Gastroesophageal sphincter (tissue), 4 donors: ENCODE measurements around the gene SLC23A2. TPM values are rescaled to one million over a fixed set of nuclear protein-coding genes. Genes with fewer than 3 reads are reported as not detected.
"Not testable (repeated sequence)": the region's sequence is repeated elsewhere in the genome, so short reads cannot be mapped to it uniquely, and the experiment has no call there.

ENCODE experiments used
- ATAC-seq: fragments of 150-250 bp; one replicate; pipeline ENCODE4 v1.9.1; 2016; ENCODE audit warnings: mild to moderate bottlenecking, moderate library complexity
- H3K27ac ChIP-seq, 4 donors: fragments of 200-600 bp; sonication (generic) in 3 of 4; 1 replicate in 3 of 4; 2 replicates in 1 of 4; pipeline ENCODE4 v1.5.1; 2016 to 2019
- H3K27me3 ChIP-seq: fragments of 200-600 bp; sonication (generic); one replicate; pipeline ENCODE4 v1.5.1; 2019
- H3K36me3 ChIP-seq, 2 donors: fragments of 200-600 bp; sonication (generic); one replicate each; pipeline ENCODE4 v1.5.1; 2019; ENCODE audit warnings: control low read depth in 1 of 2
- H3K4me1 ChIP-seq, 3 donors: fragments of 200-600 bp; sonication (generic); 1 replicate in 2 of 3; 2 replicates in 1 of 3; pipeline ENCODE4 v1.5.1; 2016 to 2019; ENCODE audit warnings: control low read depth in 2 of 3
- H3K4me3 ChIP-seq, 2 donors: fragments of 200-600 bp; sonication (generic); one replicate each; pipeline ENCODE4 v1.5.1; 2019; ENCODE audit warnings: mild to moderate bottlenecking in 1 of 2, moderate library complexity in 1 of 2
- H3K9me3 ChIP-seq, 3 donors: fragments of 200-600 bp; sonication (generic); one replicate each; pipeline ENCODE4 v1.5.1; 2017 to 2019; ENCODE audit warnings: control low read depth in 2 of 3
- CTCF ChIP-seq, 4 experiments: fragments of 200-600 bp in 2 of 4; fragments of 450-650 bp in 2 of 4; sonication (generic) in 1 of 4; IDR thresholded peaks; one replicate each; pipeline ENCODE4 v1.5.1; 2017 to 2019; ENCODE audit warnings: antibody characterized with exemption in 4 of 4, mild to moderate bottlenecking in 2 of 4, moderate library complexity in 2 of 4
- EP300 ChIP-seq: sonication (generic); formaldehyde crosslinking; IDR thresholded peaks from one replicate; pipeline ENCODE4 v1.6.1; 2017; ENCODE audit warnings: antibody characterized with exemption, mild to moderate bottlenecking
- POLR2A ChIP-seq, 2 donors: fragments of 450-650 bp; IDR thresholded peaks; one replicate each; pipeline ENCODE4 v1.6.1; 2017; ENCODE audit warnings: antibody characterized with exemption in 2 of 2, mild to moderate bottlenecking in 2 of 2, moderate library complexity in 1 of 2
- POLR2AphosphoS5 ChIP-seq: sonication (generic); formaldehyde crosslinking; IDR thresholded peaks from one replicate; pipeline ENCODE4 v1.6.1; 2017; ENCODE audit warnings: antibody characterized with exemption
- WGBS, 2 donors: methylation state at CpG; one replicate each; pipeline ENCODE4 v1.1.5; 2018; ENCODE audit warnings: low coverage in 1 of 2; 5-methylcytosine and 5-hydroxymethylcytosine counted together
- total RNA-seq, 4 donors: library from RNA; depleted of rRNA; stranded (reverse); fragments of >200 nt; gene quantifications; one replicate each; pipeline ENCODE4 v1.1.0, GENCODE V29; 2016

The SLC23A2 gene
- total RNA-seq, 4 donors from 2014 or later = 11.5 to 19.1 (median 15.1) TPM

- Histone ChIP-seq H3K36me3 (peaks cover 0 to 76% of the 10 kb centered on the region in 2 donors), H3K4me1 (no peaks in the 10 kb centered on the region), H3K9me3 (no peaks in the 10 kb centered on the region), H3K27me3 (no peaks in the 10 kb centered on the region), H3K27ac (no peak overlapping the region), H3K4me3 (no peak overlapping the region)
- 92 to 97% methylated on average over 6 to 9 of the region's 12 CpGs for WGBS, 2 donors
- ATAC-seq = no peak
- no peak for TF ChIP-seq CTCF (IDR thresholded peaks at IDR 0.05)
- no peak for TF ChIP-seq POLR2AphosphoS5
Observed at GRCh38 chr20:4855097-4855496, 146.2 kb downstream of the SLC23A2 start.

- Histone ChIP-seq H3K4me3 (no peak overlapping the region), H3K36me3 (peaks cover 0 to 71% of the 10 kb centered on the region in 2 donors), H3K27me3 (no peaks in the 10 kb centered on the region), H3K9me3 (no peaks in the 10 kb centered on the region), H3K27ac (no peak overlapping the region), H3K4me1 (no peaks in the 10 kb centered on the region)
- ATAC-seq = no peak
- TF ChIP-seq CTCF (IDR thresholded peaks at IDR 0.05) (no peak), POLR2A (IDR thresholded peaks at IDR 0.05) (no peak), POLR2AphosphoS5 (no peak), EP300 (no peak)
- WGBS, 2 donors = 81 to 96% methylated on average over 4 of the region's 4 CpGs
Observed at GRCh38 chr20:4854561-4854901, 146.8 kb downstream of the SLC23A2 start.

- 86 to 91% methylated on average over 8 of the region's 9 CpGs for WGBS, 2 donors
- H3K27me3 ChIP-seq = no peaks in the 10 kb centered on the region
- H3K27ac ChIP-seq = no peak overlapping the region
- TF ChIP-seq CTCF (IDR thresholded peaks at IDR 0.05) = no peak
- no peak for TF ChIP-seq POLR2AphosphoS5
- no peak for TF ChIP-seq EP300
- TF ChIP-seq POLR2A (IDR thresholded peaks at IDR 0.05) = no peak
- no peak for ATAC-seq
- no peaks in the 10 kb centered on the region for H3K9me3 ChIP-seq
- H3K4me1 ChIP-seq = no peaks in the 10 kb centered on the region
- peaks cover 0 to 65% of the 10 kb centered on the region in 2 donors for H3K36me3 ChIP-seq
- H3K4me3 ChIP-seq = no peak overlapping the region
Observed at GRCh38 chr20:4853757-4854560, 147.4 kb downstream of the SLC23A2 start.

- H3K9me3 ChIP-seq = no peaks in the 10 kb centered on the region
- TF ChIP-seq CTCF (IDR thresholded peaks at IDR 0.05) = no peak
- TF ChIP-seq POLR2AphosphoS5 = no peak
- TF ChIP-seq POLR2A (IDR thresholded peaks at IDR 0.05) = no peak
- no peak for TF ChIP-seq EP300
- WGBS, 2 donors = 100% methylated on average over 1 of the region's 15 CpGs
- peaks cover 0 to 55% of the 10 kb centered on the region in 2 donors for H3K36me3 ChIP-seq
- no peak overlapping the region for H3K27ac ChIP-seq
- H3K27me3 ChIP-seq = no peaks in the 10 kb centered on the region
- no peak for ATAC-seq
- H3K4me3 ChIP-seq = no peak overlapping the region
- no peaks in the 10 kb centered on the region for H3K4me1 ChIP-seq
Observed at GRCh38 chr20:4853004-4853403, 148.3 kb downstream of the SLC23A2 start.

GRCh38 chr20:4850960-4851359, 150.3 kb downstream of the SLC23A2 start:
- Histone ChIP-seq H3K27me3 (no peaks in the 10 kb centered on the region), H3K9me3 (no peaks in the 10 kb centered on the region), H3K4me1 (no peaks in the 10 kb centered on the region), H3K36me3 (peaks cover 0 to 35% of the 10 kb centered on the region in 2 donors), H3K27ac (no peak overlapping the region), H3K4me3 (no peak overlapping the region)
- 93 to 100% methylated on average over 3 to 4 of the region's 5 CpGs for WGBS, 2 donors
- no peak for ATAC-seq
- TF ChIP-seq POLR2A (IDR thresholded peaks at IDR 0.05) (no peak), POLR2AphosphoS5 (no peak), CTCF (IDR thresholded peaks at IDR 0.05) (no peak), EP300 (no peak)

GRCh38 chr20:4848829-4849228, 152.5 kb downstream of the SLC23A2 start:
- not testable (repeated sequence) for ATAC-seq, H3K9me3 ChIP-seq, H3K4me1 ChIP-seq, H3K4me3 ChIP-seq, H3K27ac ChIP-seq, H3K27me3 ChIP-seq
- H3K36me3 ChIP-seq = peaks cover 0 to 14% of the 10 kb centered on the region in 2 donors
- WGBS, 2 donors = 100% methylated on average over 2 of the region's 3 CpGs
